Measurements from ENCODE around the gene TLCD3A.

Gene TLCD3A

GRCh38 chr17:767076-767475 lies 34.7 kb downstream of the TLCD3A start:
- no peak for TF ChIP-seq FOXA1 (IDR thresholded peaks at IDR 0.05)
- no peak for TF ChIP-seq ELF4 (IDR thresholded peaks at IDR 0.05)
- TF ChIP-seq ARNT (IDR thresholded peaks at IDR 0.05) = no peak
- TF ChIP-seq CTBP1 (IDR thresholded peaks at IDR 0.05; ENCODE audit: borderline replicate concordance) = no peak
- TF ChIP-seq BHLHE40 (IDR thresholded peaks at IDR 0.05; ENCODE audit: borderline replicate concordance) = no peak
- no peak for TF ChIP-seq LEF1 (IDR thresholded peaks at IDR 0.05; ENCODE audit: borderline replicate concordance)
- TF ChIP-seq FOXK2 (IDR thresholded peaks at IDR 0.05) = no peak
- TF ChIP-seq L3MBTL2 (conservative IDR thresholded peaks at IDR 0.05) = no peak
- TF ChIP-seq SUZ12 (IDR thresholded peaks at IDR 0.05) = no peak
- TF ChIP-seq PKNOX1 (IDR thresholded peaks at IDR 0.05) = no peak
- no peak for TF ChIP-seq ZNF384 (IDR thresholded peaks at IDR 0.05)
- TF ChIP-seq NFRKB (IDR thresholded peaks at IDR 0.05) = no peak
- ChIA-PET POLR2A (interaction anchor here (1.0 kb wide), 1 partner anchor 14 kb away, joined by 4 read pairs; no protein-coding TSS in a partner anchor), CTCF (no interaction called here)
- no peak for DNase-seq (ENCODE audit: extremely low spot score)

DNA sequence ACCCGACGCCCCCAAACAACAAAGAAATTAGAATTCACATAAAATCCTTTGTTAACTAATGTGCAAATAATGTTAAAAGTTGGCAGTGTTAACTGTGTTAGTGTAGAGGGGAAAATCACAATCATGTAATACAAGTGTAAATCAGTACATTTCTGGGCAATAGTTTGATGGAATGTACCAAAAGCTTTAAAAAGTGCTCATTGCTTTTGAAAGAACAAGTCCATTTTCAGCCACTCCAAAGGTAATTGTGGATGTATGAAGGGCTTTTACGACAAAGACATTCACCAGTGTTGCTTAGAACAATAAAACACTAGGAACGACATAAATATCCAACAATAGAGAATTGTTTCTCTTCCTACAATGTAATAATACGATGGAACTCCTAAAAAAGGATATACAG lies 40.6 kb downstream of the TLCD3A start:
- DNase-seq (ENCODE audit: extremely low spot score) = no peak
- TF ChIP-seq CTBP1 (IDR thresholded peaks at IDR 0.05; ENCODE audit: borderline replicate concordance) (no peak), BHLHE40 (IDR thresholded peaks at IDR 0.05; ENCODE audit: borderline replicate concordance) (no peak), FOXK2 (IDR thresholded peaks at IDR 0.05) (no peak), HDGF (IDR thresholded peaks at IDR 0.05; ENCODE audit: borderline replicate concordance) (no peak)
- CTCF ChIA-PET = interaction anchor here (0.7 kb wide), 1 partner anchor 124 kb away, joined by 5 read pairs; no protein-coding TSS in a partner anchor
- POLR2A ChIA-PET = interaction anchor here (1.3 kb wide), 1 partner anchor 9 kb away, joined by 6 read pairs; the partner anchor contains the start of gene GLOD4

- DNase-seq (ENCODE audit: extremely low spot score) = no peak
- ChIA-PET POLR2A (interaction anchor here (1.3 kb wide), 1 partner anchor 8 kb away, joined by 6 read pairs; the partner anchor contains the start of gene GLOD4), CTCF (interaction anchor here (0.7 kb wide), 1 partner anchor 123 kb away, joined by 5 read pairs; no protein-coding TSS in a partner anchor)
- no peak for TF ChIP-seq BHLHE40 (IDR thresholded peaks at IDR 0.05; ENCODE audit: borderline replicate concordance)
- TF ChIP-seq FOXK2 (IDR thresholded peaks at IDR 0.05) = no peak
- no peak for TF ChIP-seq FOXA1 (IDR thresholded peaks at IDR 0.05)
- TF ChIP-seq L3MBTL2 (conservative IDR thresholded peaks at IDR 0.05) = no peak
- no peak for TF ChIP-seq ARNT (IDR thresholded peaks at IDR 0.05)
- TF ChIP-seq ELF4 (IDR thresholded peaks at IDR 0.05) = no peak
- TF ChIP-seq NFRKB (IDR thresholded peaks at IDR 0.05) = no peak
- TF ChIP-seq LEF1 (IDR thresholded peaks at IDR 0.05; ENCODE audit: borderline replicate concordance) = no peak
- TF ChIP-seq ZNF384 (IDR thresholded peaks at IDR 0.05) = no peak
Observed at GRCh38 chr17:773467-774312, 41.3 kb downstream of the TLCD3A start.

GRCh38 chr17:774313-774584 lies 41.9 kb downstream of the TLCD3A start:
- POLR2A ChIA-PET = interaction anchor here (1.3 kb wide), 1 partner anchor 7 kb away, joined by 6 read pairs; the partner anchor contains the start of gene GLOD4
- no peak for TF ChIP-seq FOXA1 (IDR thresholded peaks at IDR 0.05)
- no peak for TF ChIP-seq FOXM1 (IDR thresholded peaks at IDR 0.05; ENCODE audit: borderline replicate concordance)
- TF ChIP-seq SP1 (IDR thresholded peaks at IDR 0.05) = no peak
- no peak for TF ChIP-seq LEF1 (IDR thresholded peaks at IDR 0.05; ENCODE audit: borderline replicate concordance)
- no peak for TF ChIP-seq CTBP1 (IDR thresholded peaks at IDR 0.05; ENCODE audit: borderline replicate concordance)
- no peak for TF ChIP-seq ARNT (IDR thresholded peaks at IDR 0.05)
- no peak for TF ChIP-seq SUZ12 (IDR thresholded peaks at IDR 0.05)
- TF ChIP-seq NFRKB (IDR thresholded peaks at IDR 0.05) = no peak
- TF ChIP-seq FOXK2 (IDR thresholded peaks at IDR 0.05) = no peak
- TF ChIP-seq L3MBTL2 (conservative IDR thresholded peaks at IDR 0.05) = no peak
- TF ChIP-seq PKNOX1 (IDR thresholded peaks at IDR 0.05) = no peak
- CTCF ChIA-PET = no interaction called here
- no peak for DNase-seq (ENCODE audit: extremely low spot score)

- no peak for TF ChIP-seq LEF1 (IDR thresholded peaks at IDR 0.05; ENCODE audit: borderline replicate concordance)
- no peak for TF ChIP-seq FOXM1 (IDR thresholded peaks at IDR 0.05; ENCODE audit: borderline replicate concordance)
- no peak for TF ChIP-seq BHLHE40 (IDR thresholded peaks at IDR 0.05; ENCODE audit: borderline replicate concordance)
- TF ChIP-seq HDGF (IDR thresholded peaks at IDR 0.05; ENCODE audit: borderline replicate concordance) = no peak
- no peak for TF ChIP-seq L3MBTL2 (conservative IDR thresholded peaks at IDR 0.05)
- no peak for TF ChIP-seq PKNOX1 (IDR thresholded peaks at IDR 0.05)
- TF ChIP-seq SUZ12 (IDR thresholded peaks at IDR 0.05) = no peak
- TF ChIP-seq NFRKB (IDR thresholded peaks at IDR 0.05) = no peak
- ChIA-PET POLR2A (no interaction called here), CTCF (no interaction called here)
- no peak for DNase-seq (ENCODE audit: extremely low spot score)
Observed at GRCh38 chr17:778096-778495, 45.7 kb downstream of the TLCD3A start.

Data from HEK293T (cell line).